Smooth muscle cell (in vitro differentiated cells): Measurements from ENCODE around the gene OAS3. TPM values are rescaled to one million over a fixed set of nuclear protein-coding genes. Genes with fewer than 3 reads are reported as not detected.

ENCODE experiments used
- DNase-seq: peaks from one replicate; lab custom pipeline; 2025; ENCODE audit not compliant: unreplicated experiment; lab: John Stamatoyannopoulos, UW
- H2AFZ ChIP-seq: fragments of 200-600 bp; sonication (generic); 2 replicates; pipeline ENCODE4 v1.6.0; 2016; ENCODE audit warnings: antibody characterized with exemption, low read depth, mild to moderate bottlenecking
- H3F3A ChIP-seq: fragments of 200-600 bp; sonication (generic); 2 replicates; pipeline ENCODE4 v1.6.0; 2017; ENCODE audit warnings: antibody characterized with exemption, low read depth
- H3K27ac ChIP-seq: fragments of 200-600 bp; sonication (generic); 2 replicates; pipeline ENCODE4 v1.5.1; 2016; ENCODE audit warnings: low read depth, mild to moderate bottlenecking
- H3K27me3 ChIP-seq: fragments of 200-600 bp; sonication (generic); 2 replicates; pipeline ENCODE4 v1.6.1; 2016; ENCODE audit warnings: low read depth, mild to moderate bottlenecking
- H3K36me3 ChIP-seq: fragments of 200-600 bp; sonication (generic); 2 replicates; pipeline ENCODE4 v1.5.1; 2016; ENCODE audit warnings: low read depth
- H3K4me1 ChIP-seq: fragments of 200-600 bp; sonication (generic); 2 replicates; pipeline ENCODE4 v1.5.1; 2016; ENCODE audit warnings: low read depth
- H3K4me2 ChIP-seq: fragments of 200-600 bp; sonication (generic); 2 replicates; pipeline ENCODE4 v1.6.0; 2016; ENCODE audit warnings: mild to moderate bottlenecking
- H3K4me3 ChIP-seq: fragments of 200-600 bp; sonication (generic); 2 replicates; pipeline ENCODE4 v1.5.1; 2016; ENCODE audit warnings: mild to moderate bottlenecking
- H3K79me2 ChIP-seq: fragments of 200-600 bp; sonication (generic); 2 replicates; pipeline ENCODE4 v1.6.0; 2016; ENCODE audit warnings: low read depth, mild to moderate bottlenecking
- H3K9ac ChIP-seq: fragments of 200-600 bp; sonication (generic); 2 replicates; pipeline ENCODE4 v1.6.0; 2016; ENCODE audit warnings: low read depth
- H3K9me3 ChIP-seq: fragments of 200-600 bp; sonication (generic); replicated peaks from 2 replicates; pipeline ENCODE4 v1.5.1; 2016; ENCODE audit warnings: low read depth
- H4K20me1 ChIP-seq: fragments of 200-600 bp; sonication (generic); 2 replicates; pipeline ENCODE4 v1.6.0; 2016; ENCODE audit warnings: low read depth
- CTCF ChIP-seq: fragments of 200-600 bp; sonication (generic); IDR thresholded peaks from 2 replicates; pipeline ENCODE4 v1.5.1; 2017; ENCODE audit warnings: borderline replicate concordance, mild to moderate bottlenecking, antibody characterized with exemption; ENCODE audit not compliant: insufficient read depth, poor library complexity, severe bottlenecking
- WGBS: methylation state at CpG from one replicate; pipeline ENCODE4 v1.1.7; 2016; ENCODE audit warnings: low lambda C conversion rate; 5-methylcytosine and 5-hydroxymethylcytosine counted together
- polyA plus RNA-seq: library from polyadenylated mRNA; unstranded; fragments of >200 nt; fragmentation: Nextera tagmentation; extraction: Ambion mirVana; gene quantifications from 2 replicates; pipeline ENCODE4 v1.2.1, GENCODE V29; 2016
- total RNA-seq: library from RNA; depleted of rRNA; stranded (reverse); fragments of >200 nt; gene quantifications from 2 replicates; pipeline ENCODE4 v1.2.3, GENCODE V29; 2014

Gene OAS3
- total and polyA plus RNA-seq, 2 experiments from 2014 or later, result 1.1 TPM; not detected in 1

- Histone ChIP-seq H2AFZ (no peak overlapping the region), H3K27ac (no peak overlapping the region), H3K36me3 (no peaks in the 10 kb centered on the region), H3K9ac (no peak overlapping the region), H3K4me1 (no peaks in the 10 kb centered on the region), H3K79me2 (no peaks in the 10 kb centered on the region), H3F3A (no peaks in the 10 kb centered on the region), H3K4me2 (no peak overlapping the region), H4K20me1 (no peaks in the 10 kb centered on the region), H3K27me3 (peaks cover 9% of the 10 kb centered on the region), H3K9me3 (no peaks in the 10 kb centered on the region), H3K4me3 (no peak overlapping the region)
- no peak for DNase-seq
- WGBS, result 92% methylated on average over 15 of the region's 15 CpGs
- no peak for TF ChIP-seq CTCF
These were observed 5.9 kb downstream of the OAS3 start for GRCh38 chr12:112944024-112944690.

GRCh38 chr12:112945515-112945914, 7.2 kb downstream of the OAS3 start:
- Histone ChIP-seq H3K27ac (no peak overlapping the region), H3K27me3 (no peaks in the 10 kb centered on the region), H3K4me3 (no peak overlapping the region), H3K4me2 (no peak overlapping the region), H3K4me1 (no peaks in the 10 kb centered on the region), H3K36me3 (no peaks in the 10 kb centered on the region), H3K9ac (no peak overlapping the region), H2AFZ (no peak overlapping the region), H4K20me1 (no peaks in the 10 kb centered on the region), H3K79me2 (no peaks in the 10 kb centered on the region), H3F3A (no peaks in the 10 kb centered on the region), H3K9me3 (no peaks in the 10 kb centered on the region)
- DNase-seq, result no peak
- WGBS, result 90% methylated on average over 4 of the region's 4 CpGs
- no peak for TF ChIP-seq CTCF

- Histone ChIP-seq H3K9me3 (no peaks in the 10 kb centered on the region), H3K4me2 (no peak overlapping the region), H3K79me2 (no peaks in the 10 kb centered on the region), H2AFZ (no peak overlapping the region), H3K9ac (no peak overlapping the region), H3K4me1 (no peaks in the 10 kb centered on the region), H3K27me3 (no peaks in the 10 kb centered on the region), H4K20me1 (no peaks in the 10 kb centered on the region), H3K4me3 (no peak overlapping the region), H3K36me3 (no peaks in the 10 kb centered on the region), H3K27ac (no peak overlapping the region), H3F3A (no peaks in the 10 kb centered on the region)
- no peak for TF ChIP-seq CTCF
- DNase-seq, result no peak
- WGBS, result 86% methylated on average over 14 of the region's 14 CpGs
These were observed 8.1 kb downstream of the OAS3 start for GRCh38 chr12:112946236-112947000.
